ENCODE results near the gene PROP1. TPM values are rescaled to one million over a fixed set of nuclear protein-coding genes. Genes with fewer than 3 reads are reported as not detected.

The PROP1 gene
- total and polyA plus RNA-seq, 2 donors (not counting 3 experiments of a cell fraction or from before 2014, with no cell fraction given): not detected

DNA sequence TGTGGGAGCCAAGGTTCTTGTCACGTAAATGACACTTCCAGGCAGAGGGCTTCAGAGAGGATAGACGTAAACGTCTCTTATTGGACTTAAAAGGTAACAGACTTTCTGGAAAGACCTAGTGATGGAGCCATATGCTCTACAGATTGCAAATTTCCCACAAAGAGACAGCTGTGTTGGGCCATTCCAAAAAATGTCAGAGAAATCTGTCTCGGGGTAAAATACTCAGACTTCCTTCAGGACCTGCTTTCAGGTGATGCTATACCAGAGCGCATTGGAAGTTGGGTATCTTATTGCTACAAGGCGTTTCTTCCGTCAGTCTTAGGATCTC lies 29.2 kb downstream of the PROP1 start:
- BruUV-seq (replicated peaks): no TSS peak
- no peaks in the 10 kb centered on the region for H3K9me3 ChIP-seq (replicated peaks; ENCODE audit: control insufficient read depth, insufficient read depth, low read length)
- no peaks in the 10 kb centered on the region for H3K79me2 ChIP-seq (ENCODE audit: control insufficient read depth, insufficient read depth, low read length)
- H3K4me2 ChIP-seq (ENCODE audit: insufficient read depth, low read length): no peak overlapping the region
- ChIA-PET POLR2A (no interaction called here), CTCF (interaction anchor here (0.9 to 1.2 kb wide), 2 partner anchors 10 to 32 kb away, joined by 3 read pairs; no protein-coding TSS in a partner anchor)
- TF ChIP-seq GATA2 (IDR thresholded peaks at IDR 0.05; ENCODE audit: insufficient read depth, insufficient read length, low read depth, low read length) (no peak), POLR2AphosphoS5 (IDR thresholded peaks at IDR 0.05; ENCODE audit: insufficient read depth, low read depth, low read length) (no peak), FOS (IDR thresholded peaks at IDR 0.05; ENCODE audit: borderline replicate concordance, insufficient read depth, low read length) (no peak), MYC (IDR thresholded peaks at IDR 0.05; ENCODE audit: low read depth, low read length) (no peak), EZH2 (IDR thresholded peaks at IDR 0.05; ENCODE audit: borderline replicate concordance, low read depth, low read length, severe bottlenecking) (no peak), JUN (IDR thresholded peaks at IDR 0.05; ENCODE audit: borderline replicate concordance, insufficient read depth, insufficient read length, low read depth) (no peak), POLR2A (IDR thresholded peaks at IDR 0.05; ENCODE audit: low read depth, low read length) (no peak)
- TF ChIP-seq, protein P1, sequence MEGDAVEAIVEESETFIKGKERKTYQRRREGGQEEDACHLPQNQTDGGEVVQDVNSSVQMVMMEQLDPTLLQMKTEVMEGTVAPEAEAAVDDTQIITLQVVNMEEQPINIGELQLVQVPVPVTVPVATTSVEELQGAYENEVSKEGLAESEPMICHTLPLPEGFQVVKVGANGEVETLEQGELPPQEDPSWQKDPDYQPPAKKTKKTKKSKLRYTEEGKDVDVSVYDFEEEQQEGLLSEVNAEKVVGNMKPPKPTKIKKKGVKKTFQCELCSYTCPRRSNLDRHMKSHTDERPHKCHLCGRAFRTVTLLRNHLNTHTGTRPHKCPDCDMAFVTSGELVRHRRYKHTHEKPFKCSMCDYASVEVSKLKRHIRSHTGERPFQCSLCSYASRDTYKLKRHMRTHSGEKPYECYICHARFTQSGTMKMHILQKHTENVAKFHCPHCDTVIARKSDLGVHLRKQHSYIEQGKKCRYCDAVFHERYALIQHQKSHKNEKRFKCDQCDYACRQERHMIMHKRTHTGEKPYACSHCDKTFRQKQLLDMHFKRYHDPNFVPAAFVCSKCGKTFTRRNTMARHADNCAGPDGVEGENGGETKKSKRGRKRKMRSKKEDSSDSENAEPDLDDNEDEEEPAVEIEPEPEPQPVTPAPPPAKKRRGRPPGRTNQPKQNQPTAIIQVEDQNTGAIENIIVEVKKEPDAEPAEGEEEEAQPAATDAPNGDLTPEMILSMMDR (IDR thresholded peaks at IDR 0.05; ENCODE audit: extremely low read depth in 1 of 2, insufficient read depth in 1 of 2, low read depth in 1 of 2, low read length in 2 of 2): no peak
- TF ChIP-seq, protein P2, sequence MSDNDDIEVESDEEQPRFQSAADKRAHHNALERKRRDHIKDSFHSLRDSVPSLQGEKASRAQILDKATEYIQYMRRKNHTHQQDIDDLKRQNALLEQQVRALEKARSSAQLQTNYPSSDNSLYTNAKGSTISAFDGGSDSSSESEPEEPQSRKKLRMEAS (IDR thresholded peaks at IDR 0.05; ENCODE audit: insufficient read depth, insufficient read length): no peak
- no peak overlapping the region for H3K9ac ChIP-seq (replicated peaks; ENCODE audit: extremely low read depth, insufficient read depth, low read length)
- H3K9me1 ChIP-seq (replicated peaks; ENCODE audit: control insufficient read depth, extremely low read depth, insufficient read depth, low read length): no peaks in the 10 kb centered on the region
- H4K20me1 ChIP-seq (replicated peaks; ENCODE audit: control insufficient read depth, extremely low read depth, insufficient read depth, low read length): no peaks in the 10 kb centered on the region
- no peak overlapping the region for H2AFZ ChIP-seq (ENCODE audit: low read depth, low read length)
- intact Hi-C loops (cut with micrococcal nuclease): no loop called here
- DNase-seq (ENCODE audit: low read depth, low spot score) (no peak), FAIRE-seq (peak; percentile 8)
- no peaks in the 10 kb centered on the region for H3K36me3 ChIP-seq (ENCODE audit: control insufficient read depth in 2 of 2, extremely low read depth in 1 of 2, insufficient read depth in 2 of 2, low read length in 2 of 2)
- H3K4me3 ChIP-seq (replicated peaks in 1 of 3; ENCODE audit: insufficient read depth in 1 of 3, low read depth in 1 of 3, low read length in 3 of 3): no peak overlapping the region
- peaks cover 17% of the 10 kb centered on the region for H3K4me1 ChIP-seq (ENCODE audit: control insufficient read depth, extremely low read depth, insufficient read depth, low read length)
- H3K27ac ChIP-seq (ENCODE audit: insufficient read depth, low read depth, low read length): peak overlapping the region; percentile 24
- dilution Hi-C loops (cut with MboI; ENCODE audit: extremely low pct_ligation_motif_present, low sequenced_read_pairs): no loop called here
- H3K27me3 ChIP-seq (ENCODE audit: control insufficient read depth in 2 of 2, insufficient read depth in 2 of 2, low read length in 2 of 2): peaks cover 0 to 2% of the 10 kb centered on the region in 2 experiments

Measured in endothelial cell of umbilical vein (primary cell).